GM10847 (cell line): ENCODE measurements around the gene SYMPK.
A peak's percentile ranks its signal among the peaks of the same experiment; 100 is the strongest.

Experiments used
- POLR2A ChIP-seq: IDR thresholded peaks from 2 replicates; pipeline ENCODE4 v1.6.1; 2011; ENCODE audit not compliant: insufficient read length; ENCODE audit errors: extremely low read depth

Gene SYMPK

DNA sequence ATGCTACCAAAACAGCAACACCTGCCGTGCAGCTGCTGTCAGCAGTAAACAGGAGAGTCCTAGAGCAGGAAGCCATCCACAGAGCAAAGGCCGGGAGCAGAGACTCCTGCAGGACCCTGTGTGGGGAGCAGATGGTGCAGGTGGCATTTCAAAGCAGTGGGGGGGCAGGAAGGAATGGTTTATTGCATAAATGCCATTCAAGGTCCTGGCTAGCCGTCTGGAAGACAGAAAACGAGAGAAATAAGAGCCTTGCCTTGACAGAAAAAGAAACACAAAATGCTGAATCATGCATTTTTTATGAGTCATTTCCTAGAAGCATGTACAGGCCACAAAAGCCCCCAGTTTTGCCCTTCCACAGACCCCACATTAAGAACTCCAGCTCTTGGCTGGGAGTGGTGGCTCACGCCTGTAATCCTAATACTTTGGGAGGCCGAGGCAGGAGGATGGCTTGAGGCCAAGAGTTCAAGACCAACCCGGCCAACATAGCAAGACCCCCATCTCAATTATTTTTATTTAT, 53.2 kb downstream of the SYMPK start:
- no peak for TF ChIP-seq POLR2A

DNA sequence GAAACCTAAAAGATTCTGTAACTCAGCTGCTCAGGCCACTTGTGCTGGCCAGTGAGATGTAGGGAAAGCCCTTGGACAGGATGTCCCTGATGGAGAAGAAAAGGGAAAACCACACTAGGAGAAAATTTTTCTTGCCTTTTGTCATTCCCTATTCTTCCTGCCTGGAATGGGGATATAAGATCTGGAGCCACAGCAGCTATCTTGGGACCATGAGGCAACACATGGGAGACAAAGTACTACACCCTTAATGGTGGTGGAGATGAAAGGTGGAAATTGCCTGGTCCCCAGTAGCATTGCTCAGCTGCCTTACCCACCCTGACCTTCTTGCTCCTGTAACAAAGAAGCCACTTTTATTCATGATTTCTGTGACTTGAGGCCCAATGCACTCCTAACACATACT, 57.2 kb downstream of the SYMPK start:
- no peak for TF ChIP-seq POLR2A

DNA sequence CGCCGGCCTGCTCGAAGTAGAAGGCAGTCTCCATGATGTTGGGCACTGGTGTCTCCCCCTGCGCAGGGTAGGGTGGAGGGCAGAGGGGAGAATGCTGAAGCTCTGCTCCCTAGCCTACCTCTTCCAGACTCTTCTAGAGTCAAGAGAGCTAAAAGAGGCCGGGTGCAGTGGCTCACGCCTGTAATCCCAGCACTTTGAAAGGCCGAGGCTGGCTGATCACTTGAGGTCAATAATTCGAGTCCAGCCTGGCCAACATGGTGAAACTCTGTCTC, 58.1 kb downstream of the SYMPK start:
- TF ChIP-seq POLR2A: no peak

DNA sequence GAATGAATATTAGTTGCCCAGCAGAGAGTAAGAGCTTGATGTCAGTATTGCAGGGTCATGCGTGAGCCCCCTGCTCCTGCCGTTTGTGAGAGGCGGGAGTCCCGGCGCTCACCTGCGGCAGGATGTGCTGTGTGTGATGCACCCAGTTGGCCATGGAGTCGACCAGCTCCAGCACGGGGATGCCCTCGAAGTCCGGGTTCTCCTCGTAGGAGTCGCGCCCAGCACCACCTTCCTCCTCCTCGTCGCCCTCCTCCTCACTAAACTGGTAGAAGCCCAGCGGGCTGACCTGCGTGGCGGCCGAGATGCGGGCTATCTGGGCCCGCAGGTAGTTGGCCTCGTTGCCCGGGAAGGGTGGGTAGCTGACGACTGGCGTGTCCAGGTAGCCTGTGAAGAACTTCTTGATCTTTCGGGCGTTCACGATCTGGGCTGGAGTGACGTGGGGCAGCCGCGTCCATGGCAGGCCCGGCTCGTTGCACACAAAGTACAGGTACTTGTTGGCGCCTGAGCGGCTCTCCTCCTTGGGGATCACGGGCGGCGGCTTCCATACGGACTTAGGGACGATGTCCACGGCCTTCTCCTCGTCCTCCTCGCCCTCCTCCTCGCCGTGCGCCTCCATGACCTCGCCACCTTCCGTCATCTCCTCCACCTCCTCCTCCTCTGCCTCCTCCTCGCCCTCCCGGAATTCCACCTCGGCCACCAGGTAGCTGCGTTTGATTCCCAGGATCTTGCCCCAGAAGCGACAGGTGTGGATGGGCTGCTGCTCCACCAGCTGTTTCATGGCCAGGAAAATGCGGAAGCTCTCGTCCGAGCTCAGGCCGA, 58.6 kb downstream of the SYMPK start:
- TF ChIP-seq POLR2A: no peak

DNA sequence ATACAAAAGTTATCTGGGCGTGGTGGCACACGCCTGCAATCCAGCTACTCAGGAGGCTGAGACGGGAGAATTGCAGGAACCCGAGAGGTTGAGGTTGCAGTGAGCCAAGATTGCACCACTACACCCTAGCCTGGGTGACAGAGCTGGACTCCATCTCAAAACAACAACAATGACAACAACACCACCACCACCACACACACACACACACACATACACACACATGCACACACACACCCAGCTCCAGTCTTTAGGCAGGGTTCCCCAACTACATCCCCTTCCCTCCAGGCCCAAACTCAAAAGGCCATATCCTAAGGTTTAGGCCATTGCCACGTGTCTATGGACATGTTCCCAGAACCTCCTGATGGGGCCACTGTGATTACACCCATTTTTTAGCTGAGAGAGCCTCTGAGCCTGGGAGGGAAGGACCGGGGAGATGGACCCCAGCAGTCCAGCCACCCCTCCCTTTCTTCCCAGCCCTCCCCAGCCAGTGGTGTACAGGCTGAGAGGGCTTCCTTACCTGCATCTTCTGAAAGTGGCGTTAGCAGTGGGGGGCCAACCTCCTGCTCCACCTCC, 61.3 kb downstream of the SYMPK start:
- no peak for TF ChIP-seq POLR2A

DNA sequence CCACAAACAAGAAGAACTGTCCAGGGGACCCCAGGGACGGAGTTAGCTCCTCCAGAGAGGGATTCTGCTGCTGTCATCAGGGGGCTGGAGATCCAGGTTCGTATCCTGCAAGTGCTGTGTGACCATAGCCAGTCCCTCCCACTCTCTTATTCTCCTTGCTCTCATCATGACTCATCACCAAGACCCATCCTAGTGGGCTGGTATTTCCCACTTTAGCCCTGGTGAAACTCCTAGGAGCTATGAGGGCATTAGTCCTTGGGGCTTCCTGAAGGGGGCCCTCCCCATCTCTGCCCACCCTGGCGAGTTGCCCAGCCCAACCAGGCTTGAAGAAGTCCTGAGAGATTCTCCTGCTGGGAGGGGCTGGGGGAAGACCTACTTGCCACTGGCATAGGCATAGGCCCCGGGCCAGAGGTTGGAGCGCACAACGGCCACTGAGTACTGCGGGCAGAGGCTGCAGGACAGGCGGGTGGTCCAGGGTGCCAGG, 62.8 kb downstream of the SYMPK start:
- TF ChIP-seq POLR2A: no peak

DNA sequence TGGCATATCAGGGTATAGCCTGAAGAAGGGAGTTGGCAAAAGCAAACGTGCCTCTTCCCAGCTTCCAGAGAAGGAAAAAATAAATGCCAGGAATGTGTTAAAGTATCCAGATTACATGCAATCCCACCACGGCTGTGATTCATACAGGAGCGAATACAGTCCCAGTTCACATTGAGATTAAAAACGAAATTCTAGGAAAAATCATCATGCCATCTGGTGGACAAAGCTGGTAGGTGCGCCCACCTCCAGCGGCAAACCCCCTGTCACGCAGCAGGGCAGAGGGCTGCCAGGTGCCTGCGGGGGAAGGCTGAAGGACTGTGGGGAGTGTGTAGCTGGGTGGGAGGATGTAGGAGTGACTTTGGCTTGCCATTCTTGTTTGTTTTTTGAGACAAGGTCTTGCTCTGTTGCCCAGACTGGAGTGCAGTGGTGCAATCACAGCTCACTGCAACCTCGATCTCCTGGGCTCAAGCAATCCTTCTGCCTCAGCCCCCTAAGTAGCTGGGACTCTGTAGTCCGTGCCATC, 63.9 kb downstream of the SYMPK start:
- TF ChIP-seq POLR2A: no peak

DNA sequence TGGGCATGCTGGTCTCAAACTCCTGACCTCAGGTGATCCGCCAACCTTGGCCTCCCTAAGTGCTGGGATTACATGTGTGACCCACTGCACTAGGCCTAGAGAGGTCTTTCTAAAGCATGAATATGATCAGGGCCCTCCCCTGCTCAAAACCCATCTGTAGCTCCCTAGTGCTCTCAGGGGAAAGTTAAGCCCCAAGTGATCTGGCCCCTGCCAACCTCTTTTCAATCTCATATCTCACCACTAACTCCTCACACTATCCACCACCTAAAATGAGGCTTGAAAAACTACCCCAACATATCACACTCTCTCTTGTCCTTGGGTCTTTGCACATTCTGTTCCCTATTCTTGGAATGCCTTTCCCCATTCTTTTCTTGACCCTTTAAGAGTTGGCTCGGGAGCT, 68.3 kb downstream of the SYMPK start:
- no peak for TF ChIP-seq POLR2A

DNA sequence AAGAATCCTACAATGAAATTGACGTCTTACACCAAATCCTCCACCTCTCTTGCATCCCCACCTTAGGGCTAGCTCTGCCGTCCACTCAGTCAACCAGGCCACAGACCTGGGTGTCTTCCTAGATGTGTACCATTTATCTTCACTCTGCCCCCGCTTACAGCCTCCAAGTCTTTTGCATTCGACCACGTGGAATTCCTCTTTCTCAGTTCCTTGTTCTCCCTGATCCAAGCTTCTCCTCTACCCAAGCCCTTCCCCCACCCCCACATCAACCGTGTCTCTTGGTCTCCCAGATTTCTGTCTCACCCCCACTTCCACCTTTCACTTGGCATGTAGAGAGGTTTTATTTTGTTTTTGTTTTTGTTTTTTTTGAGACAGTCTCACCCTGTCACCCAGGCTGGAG, 69.1 kb downstream of the SYMPK start:
- no peak for TF ChIP-seq POLR2A

DNA sequence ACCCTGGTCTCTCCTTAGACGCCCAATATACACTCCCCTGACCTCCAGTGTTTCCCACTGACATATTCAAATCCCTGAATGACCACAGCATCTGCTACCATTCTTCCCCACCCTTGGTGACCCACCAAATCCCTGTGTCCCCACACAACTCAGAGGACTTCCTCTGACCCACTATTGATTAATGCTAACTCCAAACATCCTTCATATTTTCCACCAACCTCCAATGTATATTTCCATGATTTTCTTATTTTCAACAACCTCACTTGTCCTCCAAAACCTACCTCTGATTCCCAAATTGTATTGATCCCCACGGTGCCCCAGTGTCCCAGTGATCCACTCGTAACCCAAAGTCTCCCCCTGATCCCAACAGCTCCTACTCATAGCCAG, 69.8 kb downstream of the SYMPK start:
- no peak for TF ChIP-seq POLR2A

DNA sequence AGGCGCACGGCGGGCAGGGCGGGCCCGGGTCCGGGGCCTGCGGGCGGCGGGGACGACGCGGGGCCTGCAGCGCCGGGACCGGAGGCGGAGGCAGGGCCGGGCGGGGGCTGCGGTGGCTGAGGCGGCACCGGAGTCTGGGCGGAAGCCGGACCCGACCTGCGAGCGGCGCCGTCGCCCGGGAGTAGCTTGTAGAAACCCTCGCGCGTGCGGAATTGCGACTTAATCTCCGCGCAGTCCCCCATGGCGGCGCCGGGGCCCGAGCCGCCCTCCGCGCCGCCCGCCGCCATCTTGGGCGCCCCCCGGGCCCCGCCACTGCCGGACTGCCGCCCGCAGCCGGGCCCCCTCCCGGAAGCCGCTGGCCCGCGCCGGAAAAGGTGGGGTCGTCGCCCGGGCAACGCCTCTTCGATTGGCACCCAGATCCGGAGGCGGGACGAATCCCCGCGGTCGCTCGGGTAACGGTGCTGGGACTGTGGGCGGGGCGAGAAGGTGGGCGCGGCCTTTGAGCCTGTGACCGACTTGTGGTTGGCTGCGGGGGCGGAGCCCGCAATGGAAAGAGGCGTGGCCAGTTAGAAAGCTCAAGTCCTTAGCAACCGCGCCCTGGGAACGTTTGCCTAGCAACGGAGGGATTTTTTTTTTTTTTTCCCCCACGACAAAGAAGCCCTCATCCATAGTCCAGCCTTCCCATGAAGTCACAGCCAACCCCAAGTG, 70.3 kb downstream of the SYMPK start, which contains the start of gene DMWD:
DMWD (minus strand) TSS at position 376 of the 708 bp plus-strand sequence; CDS start at position 287, 89 bp downstream.
- TF ChIP-seq POLR2A: peak; percentile 59

DNA sequence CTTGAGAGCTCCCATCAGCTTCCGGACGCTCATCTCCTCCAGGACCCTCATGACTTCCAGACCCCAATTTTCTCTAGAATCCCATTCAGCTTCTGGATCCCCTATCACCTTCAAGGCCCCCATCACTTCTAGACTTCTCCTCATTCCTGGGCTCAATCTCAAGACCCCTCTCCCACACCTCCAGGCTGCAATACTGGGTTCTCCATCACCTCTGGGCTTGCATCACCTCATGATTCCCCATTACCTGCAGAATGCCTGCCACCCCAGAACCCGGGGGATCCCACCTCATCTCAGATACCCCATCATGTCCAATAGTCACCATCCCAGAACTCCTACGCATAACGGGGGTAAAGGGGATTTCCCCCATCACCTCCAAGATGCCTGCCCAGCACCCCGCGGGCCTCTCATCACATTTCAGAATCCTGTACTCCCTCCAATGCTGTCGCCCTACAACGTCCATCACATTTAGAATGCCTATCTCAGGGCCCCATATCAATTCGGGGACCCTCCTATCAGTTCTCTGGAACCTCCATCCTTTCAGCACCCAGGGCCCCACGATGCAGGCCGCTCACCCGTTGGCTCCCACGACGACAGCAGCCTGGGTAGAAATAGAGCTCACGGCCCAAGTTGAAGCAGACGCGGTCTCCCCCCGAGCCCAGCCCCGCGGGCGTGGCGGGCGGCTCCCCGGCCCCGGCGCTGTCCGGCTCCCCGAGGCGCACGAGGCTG, 71.0 kb downstream of the SYMPK start:
- TF ChIP-seq POLR2A: no peak

DNA sequence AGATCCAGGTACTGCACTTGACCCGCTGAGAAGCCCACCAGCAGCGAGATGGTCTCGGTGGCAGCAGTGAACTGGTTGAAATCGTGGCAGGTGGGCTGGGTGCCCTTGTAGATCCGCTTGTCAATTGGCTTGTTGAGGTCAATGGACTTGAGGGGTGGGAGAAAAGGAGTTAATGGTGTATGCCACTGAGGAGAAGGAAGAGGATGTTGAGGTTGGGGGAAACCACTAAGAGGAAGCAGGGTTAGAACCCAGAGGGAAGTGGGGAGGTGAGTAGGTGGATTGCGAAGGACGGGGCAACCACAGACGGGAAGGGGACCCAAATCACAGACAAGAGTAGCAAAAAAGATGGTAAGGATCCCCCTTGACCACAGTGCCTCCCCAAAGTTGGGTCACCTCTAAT, 72.0 kb downstream of the SYMPK start:
- TF ChIP-seq POLR2A: no peak

DNA sequence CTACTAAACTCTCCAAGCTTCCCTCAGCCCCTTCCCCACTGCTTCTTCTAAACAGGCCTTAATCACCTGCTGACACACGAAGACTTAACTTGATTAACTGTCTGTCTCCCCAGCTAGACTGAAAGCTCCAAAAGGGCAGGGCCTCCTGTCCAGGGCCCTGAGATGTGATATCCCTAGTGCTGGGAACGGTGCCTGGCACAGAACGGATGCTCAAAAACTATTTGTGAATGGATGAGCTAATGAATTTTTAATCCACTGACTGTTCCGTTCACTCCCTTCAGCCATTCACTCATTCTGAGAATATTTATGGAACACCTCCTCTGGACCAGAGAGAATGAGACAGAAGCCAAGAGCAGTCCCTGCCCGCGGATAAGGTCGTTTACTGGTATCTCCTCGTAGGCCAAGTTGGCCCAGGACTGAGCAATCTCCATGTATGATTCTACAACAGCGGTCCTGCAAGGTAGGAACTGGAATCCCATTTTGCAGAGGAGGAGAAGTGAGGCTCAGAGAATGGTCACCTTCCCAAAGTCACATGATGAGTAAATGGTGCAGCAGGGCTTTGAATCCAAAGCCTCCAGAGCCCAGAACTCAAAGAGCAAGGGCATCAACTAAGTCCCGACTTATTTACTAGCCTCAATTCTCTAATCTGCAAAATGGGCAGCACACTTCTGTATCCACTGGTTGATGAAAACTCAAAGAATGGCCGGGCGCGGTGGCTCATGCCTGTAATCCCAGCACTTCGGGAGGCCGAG, 73.7 kb downstream of the SYMPK start:
- no peak for TF ChIP-seq POLR2A
